GM18867 (cell line): ENCODE data around the gene POLR1H.
A peak's percentile ranks its signal among the peaks of the same experiment; 100 is the strongest.
"Not testable (repeated sequence)": the region's sequence is repeated elsewhere in the genome, so short reads cannot be mapped to it uniquely, and the experiment has no call there.

ENCODE experiments used
- ATAC-seq: cut with Tn5 transposase; IDR thresholded peaks from one replicate; pipeline ENCODE4 v1.9.1; 2021; ENCODE audit warnings: mild to moderate bottlenecking, moderate library complexity; ENCODE audit not compliant: unreplicated experiment

Gene POLR1H, protein sequence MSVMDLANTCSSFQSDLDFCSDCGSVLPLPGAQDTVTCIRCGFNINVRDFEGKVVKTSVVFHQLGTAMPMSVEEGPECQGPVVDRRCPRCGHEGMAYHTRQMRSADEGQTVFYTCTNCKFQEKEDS

DNA sequence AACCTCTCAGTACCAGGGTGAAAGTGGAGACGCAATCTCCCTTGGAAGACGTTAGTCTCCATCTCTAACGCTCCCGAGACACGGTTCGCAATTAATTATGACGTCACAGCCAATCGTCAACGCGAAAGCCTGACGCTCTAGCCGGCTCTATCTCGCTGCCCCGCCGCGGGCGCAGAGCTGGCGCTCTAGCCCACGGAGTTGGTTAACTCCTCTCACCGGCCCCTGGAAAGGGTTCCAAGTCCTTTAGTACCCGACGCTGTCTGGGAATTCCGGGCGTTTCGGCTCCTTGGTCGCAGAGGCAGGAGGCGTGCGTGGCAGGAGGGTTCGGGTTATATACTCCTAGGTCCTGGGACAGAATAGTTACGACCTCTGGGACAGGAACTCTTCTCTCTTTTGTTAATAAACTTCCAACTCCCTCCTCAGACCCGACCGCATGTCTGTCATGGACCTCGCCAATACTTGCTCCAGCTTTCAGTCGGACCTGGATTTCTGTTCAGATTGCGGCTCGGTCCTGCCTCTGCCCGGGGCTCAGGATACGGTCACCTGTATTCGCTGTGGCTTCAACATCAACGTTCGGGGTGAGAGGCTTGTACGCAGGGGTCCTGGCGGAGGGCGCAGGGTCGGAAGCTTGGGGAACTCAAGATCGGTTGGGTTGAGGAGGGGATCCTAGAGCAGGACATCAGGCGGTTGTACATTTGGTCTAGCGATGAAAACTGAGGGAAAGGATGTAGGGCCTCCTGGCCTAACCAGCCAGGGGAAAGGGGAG lies at the start of gene POLR1H:
POLR1H (plus strand) TSS at position 174 of the 766 bp plus-strand sequence; CDS start at position 434, 260 bp downstream.
- ATAC-seq = peak; percentile 86

DNA sequence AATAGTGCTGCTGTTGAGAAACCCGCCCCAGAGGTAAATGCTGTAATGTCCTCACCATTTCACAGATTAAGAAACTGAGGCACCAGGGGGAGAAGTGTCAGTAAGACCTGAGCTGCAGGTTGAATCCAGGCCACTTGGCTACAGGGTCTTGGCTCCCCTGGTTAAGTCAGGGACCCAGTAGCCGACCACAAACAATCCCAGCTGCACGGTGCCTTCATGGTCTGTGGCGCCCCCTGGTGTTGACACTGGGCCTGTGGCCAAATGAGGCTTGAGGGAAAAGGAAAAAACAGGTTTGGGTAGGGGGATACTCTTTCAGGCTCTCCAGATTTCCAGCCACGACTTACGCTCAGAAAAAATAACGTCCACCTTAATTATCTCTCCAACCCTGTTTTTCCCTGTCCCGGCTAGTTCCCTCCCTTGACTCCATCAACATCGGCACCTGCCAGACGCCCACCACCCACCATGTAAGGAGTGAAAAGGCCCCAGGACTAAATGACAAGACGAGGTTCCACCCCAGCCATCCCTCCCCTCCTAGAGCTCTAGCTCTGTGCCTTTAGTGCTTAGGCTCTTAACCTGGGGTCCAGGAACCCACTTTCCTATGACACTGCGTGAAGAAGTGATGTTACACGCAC lies 47.7 kb upstream of the POLR1H start:
- no peak for ATAC-seq

DNA sequence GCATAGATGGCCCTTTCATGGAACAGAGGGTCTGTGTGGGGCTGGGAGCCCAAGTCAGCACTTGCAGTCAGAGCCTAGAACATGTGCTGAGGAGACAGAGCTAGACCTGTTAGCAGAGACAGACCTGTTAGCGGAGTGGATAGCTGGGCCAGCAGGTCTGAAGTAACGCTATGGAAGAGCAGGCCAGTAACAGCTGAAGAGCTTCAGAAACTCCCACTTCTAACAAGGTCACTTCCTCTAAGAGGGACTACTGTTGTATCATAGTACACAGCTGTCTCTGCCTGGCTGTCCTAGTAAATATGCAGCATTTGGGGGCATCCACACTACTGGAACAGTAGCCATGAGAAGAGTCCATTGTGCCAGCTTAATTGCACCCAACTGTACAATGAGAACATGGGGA lies 41.2 kb upstream of the POLR1H start:
- no peak for ATAC-seq

DNA sequence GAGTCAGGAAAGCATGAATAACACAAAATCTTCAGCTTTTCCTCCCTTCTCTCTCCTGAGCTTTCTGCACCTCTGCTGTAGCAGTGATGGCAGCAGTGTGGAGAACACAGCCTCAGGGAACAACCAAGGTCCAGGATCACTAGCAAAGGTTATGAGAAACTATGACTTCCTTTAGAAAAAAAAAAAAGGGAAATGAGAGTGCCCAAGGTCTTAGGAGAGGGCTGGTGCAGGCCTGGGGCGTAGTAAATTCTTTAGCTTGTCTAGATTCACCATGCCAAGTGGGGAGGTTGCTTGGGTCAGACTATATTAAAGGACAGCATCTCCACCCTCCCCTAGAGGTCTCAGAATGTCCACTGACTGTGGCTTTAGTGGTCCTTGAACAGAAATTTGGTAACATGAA lies 40.4 kb upstream of the POLR1H start:
- no peak for ATAC-seq

DNA sequence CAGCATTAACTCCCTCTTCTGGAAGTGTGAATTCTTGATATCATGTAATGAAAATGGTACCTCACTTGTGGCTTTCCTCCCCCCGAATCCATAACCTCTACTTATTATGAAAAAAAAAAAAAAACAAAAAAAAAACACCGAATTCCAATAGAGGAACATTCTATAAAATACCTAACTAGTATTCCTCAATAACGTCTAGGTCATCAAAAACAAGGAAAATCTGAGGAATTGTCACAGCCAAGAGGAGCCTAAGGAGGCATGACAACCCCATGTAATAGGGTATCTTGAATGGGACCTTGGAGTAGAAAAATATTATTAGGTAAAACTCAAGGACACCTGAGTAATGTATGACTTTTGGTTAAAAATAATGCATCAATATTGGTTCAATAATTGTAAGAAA lies 38.9 kb upstream of the POLR1H start:
- ATAC-seq = no peak

DNA sequence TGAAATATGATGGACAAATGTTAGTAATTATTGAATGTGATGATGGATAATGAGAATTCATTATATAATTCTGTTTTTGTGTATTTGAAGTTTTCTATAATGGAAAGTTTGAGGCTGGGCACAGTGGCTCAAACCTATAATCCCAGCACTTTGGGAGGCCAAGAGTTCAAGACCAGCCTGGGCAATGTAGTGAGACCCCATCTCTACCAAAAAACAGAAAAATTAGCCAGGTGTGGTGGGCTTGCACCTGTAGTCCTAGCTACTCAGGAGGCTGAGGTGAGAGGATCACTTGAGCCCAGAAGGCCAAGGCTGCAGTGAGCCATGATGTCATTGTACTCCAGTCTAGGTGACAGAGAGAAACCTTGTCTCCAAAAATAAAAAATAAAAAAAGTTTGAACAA lies 38.4 kb upstream of the POLR1H start:
- ATAC-seq = not testable (repeated sequence)

DNA sequence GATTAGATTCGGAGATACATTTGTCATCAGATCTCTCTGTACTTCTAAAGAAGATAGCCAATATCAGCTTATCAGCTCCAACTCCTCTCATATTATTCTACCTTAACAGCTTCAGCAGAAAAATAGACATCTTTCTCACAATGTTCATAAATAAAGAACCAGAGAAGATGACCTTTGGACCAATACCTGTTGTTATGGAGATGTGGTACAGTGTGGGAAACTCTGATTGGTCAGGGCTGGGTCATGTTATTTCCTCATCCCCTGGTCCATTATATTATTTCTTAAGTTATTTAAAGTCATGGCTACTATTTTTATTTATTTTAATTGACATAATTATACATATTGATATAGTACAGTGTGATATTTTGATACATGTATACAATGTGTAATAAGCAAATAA lies 35.9 kb upstream of the POLR1H start:
- ATAC-seq = no peak

DNA sequence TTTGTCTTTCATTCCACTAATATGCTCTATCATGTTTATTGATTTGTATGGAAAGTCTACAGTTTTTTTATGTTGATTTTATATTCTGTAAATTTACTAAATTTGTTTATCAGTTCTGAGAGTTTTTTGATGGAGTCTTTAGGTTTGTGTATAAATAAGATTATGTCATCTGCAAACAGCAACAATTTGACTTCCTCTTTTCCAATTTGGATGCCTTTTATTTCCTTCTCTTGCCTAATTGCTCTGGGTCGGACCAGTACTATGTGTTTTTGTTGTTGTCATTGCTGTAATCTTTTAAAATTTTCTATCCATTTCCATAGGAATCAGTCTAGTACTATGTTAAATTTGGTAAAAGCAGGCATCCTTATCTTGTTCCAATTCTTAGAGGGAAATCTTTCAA lies 31.5 kb upstream of the POLR1H start:
- ATAC-seq = no peak

DNA sequence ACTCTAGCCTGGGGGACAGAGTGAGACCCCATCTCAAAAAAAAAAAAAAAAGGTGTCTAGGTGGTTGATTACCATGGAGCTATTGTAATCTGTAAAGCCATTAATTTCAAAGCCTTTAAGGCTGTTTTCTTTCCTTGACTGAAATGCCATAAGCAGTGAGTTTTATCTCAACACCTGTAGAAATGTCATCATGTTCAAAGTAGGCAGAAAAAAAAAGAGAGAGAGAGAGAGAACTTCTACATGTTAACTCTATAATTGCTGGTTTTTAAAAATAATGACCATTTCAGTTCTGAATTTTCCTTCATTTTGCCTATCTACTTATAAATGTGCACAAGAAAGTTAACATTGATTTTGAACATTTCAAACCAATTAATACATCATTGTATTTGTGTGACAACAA lies 29.7 kb upstream of the POLR1H start:
- ATAC-seq = no peak

DNA sequence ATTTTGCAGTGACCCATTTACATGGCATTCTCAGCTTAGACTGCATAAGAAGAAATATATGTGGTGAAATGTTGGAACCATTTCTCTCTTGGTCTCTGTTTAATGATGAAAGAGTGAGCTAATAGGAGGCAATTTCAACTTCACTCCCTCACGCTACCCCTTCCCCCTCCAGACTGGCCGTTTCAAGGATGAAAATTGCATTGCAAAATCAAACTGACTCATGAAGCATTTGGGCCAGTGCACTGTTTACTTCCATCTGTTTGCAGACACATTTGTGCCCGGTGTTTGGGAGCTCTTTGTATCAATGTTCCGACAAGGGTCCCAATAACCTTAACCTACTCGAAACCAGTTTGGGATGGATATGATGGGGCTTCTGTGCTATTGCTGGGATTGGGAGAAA lies 27.6 kb upstream of the POLR1H start:
- ATAC-seq = not testable (repeated sequence)

DNA sequence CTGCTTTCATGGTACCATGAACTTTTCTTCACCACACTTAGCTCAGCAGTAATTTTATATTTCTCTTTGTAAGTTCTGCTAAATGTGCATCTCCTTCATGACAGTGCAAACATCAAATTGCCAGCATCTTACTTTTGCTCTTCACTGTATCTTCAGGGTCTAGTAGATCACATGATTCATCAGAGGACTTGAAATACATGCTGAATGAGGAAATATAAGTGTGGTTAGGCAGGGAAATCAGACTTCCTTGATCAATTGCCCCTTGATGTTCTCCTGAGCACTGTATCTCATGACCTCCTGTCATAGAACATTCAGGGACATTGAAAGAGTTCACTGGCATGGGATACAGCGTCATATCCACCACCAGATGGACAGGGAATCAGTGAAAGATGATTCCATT lies 25.3 kb upstream of the POLR1H start:
- ATAC-seq = no peak

DNA sequence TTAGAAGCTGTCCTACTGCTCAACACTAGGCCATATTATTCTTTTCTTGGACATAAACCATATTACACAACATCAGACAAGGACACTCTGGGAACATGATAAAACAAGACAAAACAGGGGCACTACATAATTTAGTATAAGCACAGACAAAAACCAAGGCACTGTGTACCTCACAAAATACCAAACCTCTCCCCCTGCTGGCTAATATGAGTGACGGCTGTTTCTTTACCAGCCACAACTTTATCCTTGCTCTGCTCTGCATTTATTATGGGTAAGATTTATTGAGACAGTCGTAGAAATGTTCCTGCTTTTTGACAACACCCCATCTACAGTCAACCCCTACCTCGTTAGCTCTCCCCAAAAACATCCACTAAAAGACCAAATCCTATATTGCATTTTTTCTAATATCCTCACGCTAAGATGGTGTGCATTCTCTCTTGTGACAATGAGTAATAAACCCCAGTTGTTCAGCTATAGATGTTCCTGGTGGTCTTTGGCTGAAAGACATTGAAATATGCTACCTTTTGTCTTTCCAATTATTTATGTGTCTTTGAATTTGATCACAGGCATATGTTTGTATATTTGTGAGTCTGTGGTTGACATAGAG lies 23.8 kb upstream of the POLR1H start:
- no peak for ATAC-seq

DNA sequence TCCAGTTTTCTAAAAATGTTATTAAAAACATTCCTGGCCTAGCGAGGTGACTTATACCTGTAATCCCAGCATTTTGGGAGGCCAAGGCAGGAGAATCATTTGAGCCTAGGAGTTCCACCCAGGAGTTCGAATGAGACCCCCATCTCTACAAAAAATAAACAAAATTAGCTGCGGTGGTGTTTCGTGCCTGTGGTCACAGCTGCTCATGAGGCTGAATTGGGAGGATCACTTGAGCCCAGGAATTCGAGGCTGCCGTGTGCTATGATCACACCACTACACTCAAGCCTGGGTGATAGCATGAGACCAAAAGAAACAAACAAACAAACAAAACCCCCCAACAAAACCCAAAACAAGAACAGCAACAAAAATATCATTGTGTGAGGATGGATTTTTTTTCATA lies 19.8 kb upstream of the POLR1H start:
- ATAC-seq = no peak

DNA sequence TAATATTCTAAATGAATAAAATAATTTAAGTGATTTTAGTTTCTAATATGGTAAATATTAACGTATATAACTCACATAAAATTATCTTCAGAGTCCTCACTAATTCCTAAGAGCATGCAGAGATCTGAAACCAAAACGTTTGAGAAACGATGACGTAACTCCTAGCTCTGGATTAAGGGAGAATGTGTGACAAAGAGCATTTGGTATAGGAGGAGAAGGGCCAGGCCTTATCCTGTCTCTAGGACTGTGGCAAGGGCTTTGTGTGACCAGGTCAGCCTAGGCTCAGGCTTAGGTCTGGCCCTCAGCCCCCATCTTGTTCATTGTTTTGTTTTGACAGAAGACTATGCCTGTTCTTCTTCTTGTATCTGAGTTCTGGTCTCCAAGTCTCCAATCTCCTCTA lies 19.2 kb upstream of the POLR1H start:
- no peak for ATAC-seq

DNA sequence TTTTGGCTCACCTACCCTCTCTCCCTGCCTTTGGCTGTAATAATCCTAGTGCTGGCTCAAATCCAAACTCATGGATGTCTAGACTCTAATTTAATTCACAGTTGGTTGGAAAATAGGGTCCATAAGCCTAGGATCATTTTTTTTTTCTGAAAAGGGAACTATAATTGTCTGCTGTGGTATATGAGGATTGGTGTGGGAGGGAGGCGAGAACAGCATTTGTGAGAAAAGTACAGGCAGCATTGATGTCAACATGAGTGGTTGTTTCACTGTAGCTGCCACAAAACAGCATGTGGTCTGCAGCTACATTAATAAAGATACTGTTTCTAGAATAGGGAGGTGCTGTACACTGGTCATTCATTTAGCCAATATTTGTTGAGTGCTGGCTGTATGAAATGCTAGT lies 18.6 kb upstream of the POLR1H start:
- ATAC-seq = no peak

DNA sequence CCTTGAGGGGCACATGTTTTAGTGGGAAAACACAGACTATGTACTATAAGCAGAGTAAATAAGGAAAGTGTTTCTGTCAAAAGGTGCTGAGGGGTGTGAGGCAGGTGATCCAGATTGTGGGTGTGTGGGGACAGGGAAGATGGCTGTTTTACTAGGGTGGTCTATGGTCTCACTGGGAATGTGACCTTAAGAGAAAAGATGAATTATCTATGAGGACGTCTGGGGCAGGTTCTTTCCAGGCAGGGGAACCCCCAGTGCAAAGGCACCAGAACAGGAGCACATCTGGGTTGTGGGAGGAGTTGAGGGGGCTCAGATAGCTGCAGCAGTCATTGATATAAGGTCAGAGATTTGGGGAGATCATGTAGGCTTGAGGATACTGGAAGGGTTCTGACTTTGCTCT lies 18.2 kb upstream of the POLR1H start:
- no peak for ATAC-seq

DNA sequence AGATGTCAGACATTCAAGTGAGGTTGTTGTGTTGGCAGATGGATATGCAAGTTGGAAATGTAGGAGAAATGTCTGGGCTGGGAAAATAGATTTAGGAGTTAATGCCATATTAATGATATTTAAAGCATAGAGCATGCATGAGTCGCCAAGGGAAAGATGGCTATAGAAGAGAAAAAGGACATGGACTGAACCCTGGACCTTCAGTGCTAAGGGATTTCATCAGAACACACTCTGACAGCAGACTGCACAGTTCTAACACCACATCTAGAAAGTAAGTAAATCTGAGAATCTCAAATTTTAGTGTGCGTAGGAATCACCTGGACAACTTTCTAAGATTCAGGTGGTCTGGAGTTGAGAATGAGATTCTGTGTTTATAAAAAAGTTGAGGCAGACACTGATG lies 17.3 kb upstream of the POLR1H start:
- ATAC-seq = no peak

DNA sequence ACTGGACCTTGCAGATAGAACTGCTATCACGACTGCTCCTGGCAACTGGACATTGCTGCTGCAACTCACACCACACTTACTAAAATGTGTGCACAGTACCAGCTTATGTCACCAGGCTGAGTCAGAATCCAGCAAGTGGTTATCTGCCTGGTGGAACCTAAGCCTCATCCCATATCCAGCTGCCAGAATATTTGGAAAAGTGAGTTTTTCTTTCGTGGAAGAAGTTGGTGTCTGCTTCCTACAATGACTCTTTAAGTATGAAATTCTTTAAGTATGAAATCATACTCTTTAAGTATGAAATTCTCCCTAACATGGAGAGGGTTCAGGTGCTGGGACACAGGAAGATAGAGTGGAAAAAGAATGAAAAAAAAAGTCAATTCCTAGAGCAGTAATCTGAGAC lies 16.4 kb upstream of the POLR1H start:
- no peak for ATAC-seq

DNA sequence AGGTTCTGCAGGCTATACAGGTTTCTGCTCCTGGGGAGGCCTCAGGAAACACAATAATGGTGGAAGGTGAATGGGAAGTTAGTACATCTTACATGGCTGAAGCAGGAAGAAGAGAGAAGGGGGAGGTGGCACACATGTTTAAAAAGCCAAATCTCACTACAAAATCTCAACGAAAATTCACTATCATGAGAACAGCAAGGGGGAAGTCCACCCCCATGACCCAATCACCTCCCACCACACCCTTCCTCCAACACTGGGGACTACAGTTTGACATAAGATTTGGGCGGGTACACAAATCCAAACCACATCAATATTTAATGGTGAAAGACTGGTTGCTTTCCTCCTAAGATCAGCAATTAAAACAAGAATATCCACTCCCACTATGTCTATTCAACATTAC lies 13.8 kb upstream of the POLR1H start:
- ATAC-seq = no peak

DNA sequence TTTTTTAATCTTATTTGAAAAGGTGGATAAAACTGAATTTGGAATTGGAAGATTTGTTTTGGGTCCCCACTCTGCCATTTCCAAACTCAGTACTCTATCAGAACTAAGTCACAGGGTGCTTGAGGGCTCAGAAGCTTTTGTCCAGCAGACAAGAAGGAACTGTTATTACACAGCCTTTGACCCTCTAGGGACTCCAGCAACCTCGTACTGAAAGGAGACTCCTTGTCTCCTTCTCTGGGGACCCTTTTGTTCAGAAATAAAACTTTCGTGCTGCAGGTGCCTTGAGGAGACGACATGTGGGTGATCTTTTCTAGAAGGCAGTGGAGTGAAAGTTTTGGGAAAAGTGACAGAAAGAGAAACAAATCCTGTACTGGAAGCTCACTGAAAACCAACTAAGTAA lies 7.4 kb upstream of the POLR1H start:
- no peak for ATAC-seq

DNA sequence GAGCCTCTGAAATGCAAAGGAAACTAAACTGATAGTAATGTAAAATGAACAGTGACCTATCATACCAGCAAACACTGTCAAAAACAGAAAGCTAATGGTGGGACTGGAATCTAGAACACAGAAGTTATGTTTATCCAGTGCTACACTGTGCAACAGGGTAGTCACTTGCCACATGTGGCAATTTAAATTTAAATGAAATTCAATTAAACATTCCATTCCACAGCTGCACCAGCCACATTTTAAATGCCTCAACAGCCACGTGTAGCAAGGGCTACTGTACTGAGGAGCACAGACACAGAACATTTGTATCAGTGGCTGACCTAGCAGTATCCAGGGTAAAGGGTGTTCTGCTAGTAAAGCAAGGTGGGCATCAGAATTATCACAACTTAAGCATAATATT lies 5.6 kb upstream of the POLR1H start:
- ATAC-seq = no peak

DNA sequence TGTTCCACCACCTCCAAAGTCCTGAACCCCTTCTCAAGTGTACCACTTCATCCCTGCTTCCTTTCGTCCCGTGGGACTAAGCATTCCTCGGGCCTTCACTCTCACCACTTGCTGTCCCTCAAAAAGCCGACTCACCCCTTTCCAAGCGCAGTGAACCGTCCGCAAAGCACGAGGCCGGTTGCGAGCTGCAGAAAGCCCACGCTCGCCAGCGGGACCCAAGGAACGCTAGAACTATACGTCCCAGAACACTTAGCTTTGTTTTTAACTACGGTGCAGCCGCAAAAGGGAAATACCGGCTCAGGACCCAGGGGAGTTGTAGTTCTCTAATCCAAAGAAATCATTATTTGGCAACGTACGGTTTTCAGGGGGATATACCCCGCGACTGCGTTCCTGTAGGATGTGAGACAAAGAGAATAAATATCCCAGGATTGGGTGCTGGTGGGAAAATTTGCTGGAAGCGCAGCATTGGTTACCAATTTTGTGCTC lies 416 bp upstream of the POLR1H start:
- peak; percentile 15 for ATAC-seq
